Stimulated activated CD8-positive, alpha-beta memory T cell treated with anti-CD3 and anti-CD28 coated beads, Interleukin-7, amount 100 ng/mL, for 48 hours (primary cell): ENCODE data around the gene DYNLT4.
A peak's percentile ranks its signal among the peaks of the same experiment; 100 is the strongest.
"Not testable (repeated sequence)": the region's sequence is repeated elsewhere in the genome, so short reads cannot be mapped to it uniquely, and the experiment has no call there.

ENCODE experiments used
- DNase-seq, 2 donors: peaks; one replicate each; pipeline ENCODE4 v3.0.0-alpha.2; 2020; ENCODE audit warnings: low read depth in 1 of 2; ENCODE audit errors: extremely low read depth in 1 of 2

DYNLT4 gene

DNA sequence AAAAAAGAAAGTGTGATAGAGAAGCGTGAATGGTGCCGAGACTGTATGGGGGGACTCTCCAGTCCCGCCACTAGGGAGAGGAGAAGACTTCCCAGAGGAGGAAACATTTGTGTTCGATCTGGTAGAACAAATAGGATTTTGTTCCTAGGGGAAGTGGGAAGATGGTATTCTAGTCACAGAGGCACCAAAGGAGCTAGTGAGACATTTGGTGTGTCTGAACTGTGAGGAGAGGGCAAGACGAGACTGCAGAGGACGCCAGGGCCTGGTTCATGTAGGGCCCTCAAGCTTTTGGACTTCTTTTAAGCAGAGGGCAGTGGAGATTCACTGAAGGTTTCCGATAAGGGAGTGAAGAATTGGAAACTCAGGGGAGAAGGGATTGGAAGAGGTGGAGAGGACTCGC lies 4.1 kb upstream of the DYNLT4 start:
- no peak for DNase-seq

DNA sequence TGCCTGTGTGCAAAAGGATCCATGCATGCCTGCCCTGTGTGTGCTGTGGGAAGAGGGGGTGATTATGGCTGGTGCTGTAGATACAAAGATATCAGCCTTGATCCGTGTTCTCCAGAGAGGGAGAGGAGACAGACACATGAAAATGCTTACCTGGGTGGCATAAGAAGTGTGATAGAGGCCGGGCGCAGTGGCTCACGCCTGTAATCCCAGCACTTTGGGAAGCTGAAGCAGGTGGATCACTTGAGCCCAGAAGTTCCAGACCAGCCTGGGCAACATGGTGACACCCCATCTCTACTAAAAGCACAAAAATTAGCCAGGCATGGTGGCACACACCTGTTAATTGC lies 3.6 kb upstream of the DYNLT4 start:
- DNase-seq = not testable (repeated sequence)

DNA sequence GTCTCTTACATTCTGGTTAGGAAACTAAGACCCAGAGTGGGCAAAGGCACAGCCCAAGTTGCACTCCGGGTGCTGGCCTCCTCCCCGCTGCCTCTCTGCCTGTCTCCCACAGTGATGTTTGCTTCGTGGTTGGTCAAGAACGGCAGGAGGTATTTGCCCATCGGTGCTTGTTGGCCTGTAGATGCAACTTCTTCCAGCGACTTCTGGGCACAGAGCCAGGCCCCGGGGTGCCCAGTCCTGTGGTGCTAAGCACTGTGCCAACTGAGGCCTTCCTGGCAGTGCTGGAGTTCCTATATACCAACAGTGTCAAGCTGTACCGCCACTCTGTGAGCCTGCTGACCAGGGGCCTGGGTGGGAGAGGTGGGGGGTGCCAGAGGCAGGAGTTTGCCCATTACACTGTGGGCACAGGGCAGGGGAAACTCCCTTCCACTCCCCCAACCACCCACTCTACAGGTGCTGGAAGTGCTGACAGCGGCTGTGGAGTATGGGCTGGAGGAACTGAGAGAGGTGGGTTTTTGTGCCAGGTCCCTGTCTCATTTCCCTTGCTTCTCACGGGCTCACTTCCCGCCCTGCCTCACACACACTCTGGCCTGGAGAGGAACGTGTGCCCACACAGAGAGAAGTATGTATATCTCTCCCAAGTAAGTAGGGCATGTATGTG lies 3.1 kb upstream of the DYNLT4 start:
- DNase-seq = no peak

DNA sequence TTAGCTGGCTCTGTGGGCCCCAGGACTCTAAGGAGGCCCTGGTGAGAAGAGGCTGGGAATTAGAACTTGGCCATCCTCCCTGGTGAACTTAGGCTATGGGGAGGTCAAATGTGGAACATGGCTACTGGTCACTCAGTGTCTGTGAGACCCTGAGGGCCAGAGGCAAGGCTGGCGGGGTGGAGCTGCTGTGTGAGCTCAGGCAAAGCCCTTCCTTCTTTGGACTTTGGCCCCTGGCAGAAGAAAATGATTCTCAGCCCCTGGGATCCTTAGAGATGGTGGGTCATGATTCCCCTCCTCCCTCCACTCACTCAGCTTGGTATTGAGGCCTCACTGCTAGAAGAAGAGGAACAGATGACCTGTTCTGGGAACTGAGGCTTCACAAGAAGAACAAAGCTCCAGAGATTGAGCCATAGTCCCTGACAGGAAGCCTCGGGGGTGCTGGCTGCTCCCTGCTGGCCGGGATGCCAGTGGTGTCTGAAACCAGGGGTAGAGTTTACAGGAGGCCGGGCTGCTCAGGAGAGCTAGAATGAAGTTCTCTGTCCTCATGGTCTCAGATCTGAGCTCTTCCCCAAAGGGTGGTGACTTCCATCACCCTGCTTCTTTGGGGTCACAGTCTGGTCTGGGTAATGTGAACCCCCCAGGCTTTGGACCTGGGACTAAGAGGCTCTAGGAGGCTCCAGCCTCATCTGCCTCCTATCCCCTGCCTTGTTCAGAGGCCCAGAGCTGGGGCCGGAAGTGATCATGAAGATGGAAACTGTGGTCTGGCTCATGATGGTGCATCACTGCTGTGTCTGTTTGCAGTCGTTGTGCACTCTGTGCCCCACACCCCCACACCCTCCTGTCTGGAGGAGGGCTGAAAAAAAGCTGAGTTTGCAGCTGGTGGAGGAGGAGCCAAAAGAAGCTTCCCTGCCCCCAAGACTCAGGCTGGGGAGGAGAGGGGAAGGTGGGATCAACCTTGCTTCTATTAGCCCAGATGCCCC lies 2.1 kb upstream of the DYNLT4 start:
- DNase-seq = peak; percentile 73 to 91

DNA sequence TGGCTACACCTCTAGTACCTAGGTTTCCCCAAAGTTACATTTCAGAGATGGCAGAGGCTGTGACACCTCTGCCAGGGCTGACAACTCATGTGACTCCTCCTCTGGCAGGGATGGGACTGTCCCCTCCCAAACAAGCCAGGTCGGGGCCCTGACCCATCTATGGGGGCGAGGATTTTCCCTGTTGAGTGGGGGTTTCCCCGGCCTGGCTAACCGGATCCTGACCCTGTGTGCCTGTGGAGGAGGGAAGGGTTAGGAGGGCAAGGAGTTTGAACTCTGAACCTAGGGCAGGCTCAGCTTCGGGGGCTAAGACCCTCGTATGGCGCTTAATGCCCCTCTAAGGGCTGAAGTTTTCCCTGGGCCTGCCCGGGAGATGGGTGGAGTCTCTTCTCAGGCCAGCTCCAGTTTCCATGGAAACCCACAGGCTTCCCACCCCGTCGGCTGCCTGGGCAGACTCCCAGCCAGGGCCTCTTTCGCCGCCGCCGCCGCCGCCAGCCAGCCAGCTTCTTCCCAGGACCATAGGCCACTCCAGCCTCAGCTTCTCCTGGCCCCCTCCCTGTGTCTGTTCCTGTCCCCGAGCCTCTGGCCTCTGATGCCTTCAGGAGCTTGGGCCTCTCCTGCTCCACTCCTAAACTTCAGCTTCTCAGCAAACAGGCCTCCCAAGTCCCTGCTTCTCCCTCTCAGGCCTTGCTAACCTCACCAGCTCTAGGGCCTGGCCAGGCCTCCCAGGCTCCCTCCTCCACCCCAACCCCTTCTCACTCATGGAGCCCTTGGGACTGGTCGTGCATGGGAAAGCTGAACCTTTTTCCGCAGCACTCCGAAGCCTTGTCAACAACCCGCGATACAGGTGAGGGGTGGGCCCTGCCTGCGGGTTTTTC lies 1.1 kb upstream of the DYNLT4 start, which contains the start of gene BTBD19:
TSS of gene BTBD19 (plus strand) at position 461 of the 875 bp plus-strand sequence. CDS start at position 759, 298 bp downstream.
- DNase-seq = peak; percentile 63 to 84

DNA sequence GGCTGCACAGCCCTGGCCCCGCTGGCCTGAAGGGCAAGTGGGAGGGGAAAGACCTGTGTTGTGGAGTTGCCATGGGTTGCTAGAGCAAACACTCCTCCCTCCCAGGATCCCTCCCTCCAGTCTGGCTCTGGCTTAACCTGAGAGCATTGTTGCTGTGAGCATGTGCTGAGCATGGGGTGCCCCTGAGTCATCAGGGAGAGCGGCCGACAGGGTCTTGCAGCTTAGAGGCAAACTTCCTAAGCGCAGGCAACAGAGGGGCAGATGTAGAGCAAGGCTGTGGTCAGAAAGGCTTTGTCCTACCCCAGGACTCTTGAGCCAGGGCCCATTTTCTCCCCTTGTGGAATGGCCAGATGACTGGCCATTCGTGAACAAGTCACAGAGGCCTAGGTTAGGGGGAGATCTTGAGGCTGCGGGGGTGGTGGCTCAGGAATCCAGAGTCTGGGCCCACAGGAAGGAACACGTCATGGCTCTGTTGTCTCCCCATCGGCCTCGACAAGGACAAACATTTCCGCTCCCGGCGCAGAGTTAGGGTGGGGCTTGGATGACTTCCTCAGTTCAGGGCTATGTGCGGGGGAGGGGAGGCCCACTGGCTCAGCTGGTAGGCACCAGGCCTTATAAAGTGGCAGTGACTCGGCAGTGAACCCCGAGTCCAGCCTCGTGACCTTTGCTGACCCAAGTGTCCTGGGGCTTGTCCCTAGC lies 362 bp upstream of the DYNLT4 start:
- peak; percentile 80 to 95 for DNase-seq

DNA sequence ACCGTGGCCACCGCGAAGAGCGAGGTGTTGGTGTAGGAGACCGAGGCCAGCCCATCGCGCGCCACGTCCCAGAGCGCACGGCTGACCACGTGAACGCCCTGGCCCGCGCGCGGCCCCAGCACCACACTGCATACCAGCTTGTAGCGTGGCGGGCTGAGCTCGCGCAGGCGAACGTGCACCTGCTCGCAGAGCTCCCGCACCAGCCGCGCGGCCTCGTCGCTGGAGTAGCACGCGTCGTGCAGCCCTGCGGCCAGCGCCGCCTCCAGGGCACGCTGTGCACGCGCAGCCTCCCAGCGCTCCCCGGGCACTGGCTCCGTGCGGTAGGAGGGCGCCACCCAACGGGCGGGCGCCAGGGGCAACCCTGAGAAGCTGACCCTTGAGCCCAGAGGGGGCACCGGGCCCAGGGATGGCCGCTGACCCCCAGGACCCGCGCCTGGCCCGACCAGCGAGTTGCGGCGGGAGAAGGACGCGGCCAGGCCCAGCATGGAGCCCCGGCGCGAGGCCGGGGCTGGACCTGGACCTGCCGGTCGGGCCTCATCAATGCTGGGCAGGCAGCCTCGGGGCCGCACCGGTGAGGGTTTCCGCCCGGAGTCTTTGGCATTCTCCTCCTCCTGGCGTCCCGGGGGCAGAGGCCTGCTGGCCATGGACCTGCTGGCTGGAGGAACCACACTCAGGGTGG lies 987 bp downstream of the DYNLT4 start:
- no peak for DNase-seq

DNA sequence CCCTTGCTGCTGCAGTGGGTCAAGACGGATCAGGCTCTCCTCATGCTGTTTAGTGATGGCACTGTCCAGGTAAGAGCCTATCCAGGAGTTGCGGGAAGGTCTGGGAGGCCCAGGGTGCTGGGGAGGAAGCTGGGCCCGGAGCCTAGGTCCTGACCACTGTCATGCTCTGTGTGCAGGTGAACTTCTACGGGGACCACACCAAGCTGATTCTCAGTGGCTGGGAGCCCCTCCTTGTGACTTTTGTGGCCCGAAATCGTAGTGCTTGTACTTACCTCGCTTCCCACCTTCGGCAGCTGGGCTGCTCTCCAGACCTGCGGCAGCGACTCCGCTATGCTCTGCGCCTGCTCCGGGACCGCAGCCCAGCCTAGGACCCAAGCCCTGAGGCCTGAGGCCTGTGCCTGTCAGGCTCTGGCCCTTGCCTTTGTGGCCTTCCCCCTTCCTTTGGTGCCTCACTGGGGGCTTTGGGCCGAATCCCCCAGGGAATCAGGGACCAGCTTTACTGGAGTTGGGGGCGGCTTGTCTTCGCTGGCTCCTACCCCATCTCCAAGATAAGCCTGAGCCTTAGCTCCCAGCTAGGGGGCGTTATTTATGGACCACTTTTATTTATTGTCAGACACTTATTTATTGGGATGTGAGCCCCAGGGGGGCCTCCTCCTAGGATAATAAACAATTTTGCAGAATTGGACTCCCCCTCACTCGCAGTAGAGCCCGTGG lies 1.7 kb downstream of the DYNLT4 start:
- no peak for DNase-seq

DNA sequence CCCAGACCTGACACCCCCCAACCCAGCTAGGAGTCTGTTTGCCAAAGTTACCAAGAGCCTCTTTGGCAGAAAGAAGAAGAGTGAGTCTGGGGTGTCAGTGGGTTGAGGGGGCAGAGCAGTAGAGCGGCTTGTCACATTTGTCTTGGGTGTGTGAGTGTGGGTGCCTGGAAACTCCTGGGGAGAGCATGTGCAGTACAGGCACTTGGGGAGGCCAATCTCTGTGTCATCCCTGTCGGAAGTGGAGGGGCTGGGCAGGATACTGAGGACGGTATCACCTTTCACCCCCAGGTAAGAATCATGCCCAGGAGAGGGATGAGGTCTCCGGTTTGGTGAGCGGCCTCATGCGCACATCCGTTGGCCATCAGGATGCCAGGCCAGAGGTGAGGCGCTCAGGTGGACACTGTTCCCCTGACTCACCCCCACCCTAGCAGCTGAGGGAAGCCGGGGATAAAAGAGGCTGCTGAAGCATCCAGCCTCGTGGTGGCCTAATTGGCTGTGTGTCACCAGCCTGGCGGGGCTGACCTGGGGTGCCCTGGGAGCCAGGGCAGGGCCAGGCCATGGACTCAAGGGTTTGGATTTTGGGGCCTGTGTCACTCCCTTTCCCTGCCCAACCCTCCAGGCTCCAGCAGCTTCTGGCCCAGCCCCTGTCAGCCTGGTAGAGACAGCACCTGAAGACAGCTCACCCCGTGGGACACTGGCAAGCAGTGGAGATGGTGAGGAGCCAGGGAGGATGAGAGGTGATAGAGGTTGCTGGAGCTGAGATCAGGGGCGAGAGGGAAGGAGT lies 3.6 kb downstream of the DYNLT4 start:
- DNase-seq = no peak

DNA sequence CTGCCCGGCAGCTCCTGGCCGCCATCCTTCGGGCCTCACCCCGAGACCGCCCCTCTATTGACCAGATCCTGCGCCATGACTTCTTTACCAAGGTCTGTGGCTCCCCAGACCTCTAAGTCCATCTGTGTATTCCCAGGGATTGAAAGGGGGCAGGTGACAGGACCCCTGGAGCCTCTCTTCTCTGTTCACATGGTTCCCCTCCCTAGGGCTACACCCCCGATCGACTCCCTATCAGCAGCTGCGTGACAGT lies 4.2 kb downstream of the DYNLT4 start:
- no peak for DNase-seq

DNA sequence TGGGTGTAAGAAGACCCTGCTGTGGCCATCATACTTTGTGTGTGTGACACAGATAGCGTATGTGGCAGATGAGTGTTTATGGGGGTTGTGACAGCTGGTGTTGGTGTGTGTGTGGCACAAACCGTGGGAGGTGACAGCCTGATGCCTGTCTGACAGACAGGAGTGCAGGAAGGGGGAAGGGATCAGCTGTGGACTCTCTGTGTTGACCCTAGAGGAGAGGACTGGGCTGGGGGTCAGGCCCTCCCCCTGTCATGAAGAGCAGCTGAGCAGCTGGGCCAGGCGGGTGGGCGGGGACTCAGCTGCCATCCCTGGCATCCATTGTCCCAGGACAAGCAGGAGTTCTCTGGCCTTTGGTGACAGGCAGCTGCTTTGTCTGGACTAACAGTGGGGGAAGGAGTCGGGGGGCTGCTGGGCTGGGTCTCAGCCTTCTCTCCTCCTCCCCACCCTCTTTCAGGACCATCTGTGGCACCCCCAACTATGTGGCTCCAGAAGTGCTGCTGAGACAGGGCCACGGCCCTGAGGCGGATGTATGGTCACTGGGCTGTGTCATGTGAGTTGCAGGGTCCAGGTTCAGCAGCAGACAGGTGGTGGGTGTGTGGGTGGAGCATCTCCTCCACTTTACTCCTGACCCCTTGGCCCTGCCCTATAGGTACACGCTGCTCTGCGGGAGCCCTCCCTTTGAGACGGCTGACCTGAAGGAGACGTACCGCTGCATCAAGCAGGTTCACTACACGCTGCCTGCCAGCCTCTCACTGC lies 4.7 kb downstream of the DYNLT4 start:
- DNase-seq = no peak

DNA sequence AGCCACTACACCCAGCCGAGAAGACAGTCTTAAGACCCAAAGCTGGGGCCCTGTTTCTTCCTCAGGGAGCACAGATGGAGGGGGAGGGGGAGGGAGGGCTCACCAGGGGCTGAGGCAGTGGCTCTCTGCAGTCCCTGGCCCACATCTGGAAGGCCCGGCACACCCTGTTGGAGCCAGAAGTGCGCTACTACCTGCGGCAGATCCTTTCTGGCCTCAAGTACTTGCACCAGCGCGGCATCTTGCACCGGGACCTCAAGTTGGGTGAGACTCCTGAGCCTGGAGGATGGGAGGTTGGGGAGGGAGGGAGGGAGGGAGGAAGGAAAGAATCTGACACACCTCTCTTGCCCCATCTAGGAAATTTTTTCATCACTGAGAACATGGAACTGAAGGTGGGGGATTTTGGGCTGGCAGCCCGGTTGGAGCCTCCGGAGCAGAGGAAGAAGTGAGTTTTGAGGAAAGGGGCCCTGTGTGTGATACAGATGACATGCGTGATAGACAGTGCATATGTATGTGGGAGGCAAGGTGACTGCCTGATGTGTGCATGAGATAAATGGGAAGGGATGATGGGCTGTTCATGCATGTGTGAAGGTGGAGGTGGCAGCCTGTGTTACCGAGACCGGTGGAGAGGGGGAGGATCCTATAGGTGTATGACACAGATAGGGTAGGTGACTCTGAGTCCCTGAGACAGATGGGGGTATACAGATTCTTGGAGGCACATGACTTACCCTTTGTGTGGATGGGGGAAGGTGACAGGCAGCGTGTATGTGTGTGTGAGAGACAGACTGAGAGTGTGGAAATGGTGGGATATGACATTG lies 5.5 kb downstream of the DYNLT4 start:
- DNase-seq = no peak

DNA sequence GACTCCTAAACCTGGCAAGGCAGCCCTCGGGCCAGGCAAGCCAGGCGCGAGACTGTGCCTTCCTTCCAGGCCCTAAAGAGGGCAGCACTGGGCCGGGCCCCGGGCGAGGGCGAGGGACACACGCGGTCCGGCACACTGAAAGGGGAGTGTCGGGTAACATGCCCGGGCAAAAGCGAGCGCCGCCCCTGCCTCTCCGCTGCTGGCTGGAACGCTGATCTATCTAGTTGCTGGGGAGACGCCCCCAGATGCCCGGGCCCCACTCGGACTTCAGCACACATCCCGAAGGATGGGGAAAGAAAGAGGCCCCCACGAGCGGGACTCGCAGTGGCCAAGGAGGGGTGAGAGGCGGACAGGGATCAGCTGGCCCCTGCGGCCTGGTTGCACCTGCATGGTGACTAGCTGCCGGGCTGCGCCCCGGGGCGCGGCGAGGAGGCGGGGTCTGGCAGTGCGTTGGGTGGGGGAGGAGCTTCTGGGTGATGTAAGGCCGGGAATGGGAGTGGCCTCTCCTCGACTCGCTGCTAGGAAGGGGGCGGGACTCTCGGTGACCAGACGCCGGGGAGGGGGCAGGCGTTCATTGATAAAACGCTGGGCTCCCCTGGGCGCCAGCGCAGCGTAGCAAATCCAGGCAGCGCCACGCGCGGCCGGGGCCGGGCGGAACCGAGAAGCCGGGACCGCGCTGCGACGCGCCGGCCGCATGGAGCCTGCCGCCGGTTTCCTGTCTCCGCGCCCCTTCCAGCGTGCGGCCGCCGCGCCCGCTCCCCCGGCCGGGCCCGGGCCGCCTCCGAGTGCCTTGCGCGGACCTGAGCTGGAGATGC lies 7.2 kb downstream of the DYNLT4 start, which contains the start of gene PLK3:
TSS of gene PLK3 (plus strand) at position 608 of the 815 bp plus-strand sequence. CDS start at position 695, 87 bp downstream.
- DNase-seq = peak; percentile 95 to 97

DNA sequence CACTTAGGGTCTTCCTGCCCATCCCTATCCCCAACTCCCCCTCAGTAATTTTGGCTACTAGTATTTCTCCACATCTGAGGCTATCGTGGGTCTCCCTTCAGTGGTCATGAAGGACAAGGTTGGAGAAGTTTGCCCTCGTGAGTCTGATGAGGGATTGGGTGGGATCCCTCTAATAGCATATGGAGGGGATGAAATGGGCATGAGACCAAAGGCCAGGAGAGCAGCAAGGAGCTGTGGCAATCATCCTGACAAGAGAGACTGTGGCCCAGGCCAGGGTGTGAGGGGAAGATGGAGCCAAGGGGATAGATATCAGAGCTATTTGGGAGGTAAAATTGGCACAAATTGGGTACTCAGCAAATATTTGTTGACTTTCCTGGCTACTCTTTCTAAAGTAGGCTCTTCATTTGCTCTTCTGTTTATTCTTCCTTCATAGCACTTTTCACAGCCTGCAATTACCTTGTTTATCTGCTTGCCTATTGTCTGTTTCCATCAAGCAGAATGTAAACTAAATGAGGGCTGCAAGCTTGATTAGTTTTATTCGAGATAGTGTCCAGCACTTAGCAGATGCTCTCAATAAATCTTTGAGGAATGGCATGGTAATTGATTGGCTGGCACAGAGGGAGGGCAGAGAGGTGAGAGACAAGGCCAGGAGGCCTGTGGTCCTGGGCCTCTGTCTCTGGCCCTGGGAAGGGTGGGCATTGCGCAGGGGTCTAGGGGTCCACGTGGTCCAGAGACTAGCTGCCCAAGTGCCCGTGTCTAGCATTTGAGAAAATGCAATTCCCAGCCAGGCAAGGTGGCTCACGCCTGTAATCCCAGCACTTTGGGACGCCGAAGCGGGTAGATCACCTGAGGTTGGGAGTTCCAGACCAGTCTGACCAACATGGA lies 8.4 kb downstream of the DYNLT4 start:
- no peak for DNase-seq

DNA sequence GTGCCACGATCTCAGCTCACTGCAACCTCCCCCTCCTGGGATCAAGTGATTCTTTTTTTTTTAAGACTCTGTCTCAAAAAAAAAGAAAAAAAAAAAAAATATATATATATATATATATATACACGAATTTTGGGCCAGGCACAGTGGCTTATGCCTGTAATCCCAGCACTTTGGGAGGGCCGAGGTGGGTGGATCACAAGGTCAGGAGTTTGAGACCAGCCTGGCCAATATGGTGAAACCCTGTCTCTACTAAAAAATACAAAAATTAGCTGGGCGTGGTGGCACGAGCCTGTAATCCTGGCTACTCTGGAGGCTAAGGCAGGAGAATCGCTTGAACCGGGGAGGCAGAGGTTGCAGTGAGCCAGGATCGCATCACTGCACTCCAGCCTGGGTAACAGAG lies 9.3 kb downstream of the DYNLT4 start:
- DNase-seq = not testable (repeated sequence)
